Neural cell (in vitro differentiated cells): ENCODE results near the gene TNS3. TPM values are rescaled to one million over a fixed set of nuclear protein-coding genes. Genes with fewer than 3 reads are reported as not detected.

Source experiments
- H2AFZ ChIP-seq: fragments of 200-600, 300-800 bp; sonication (generic), shearing (Covaris generic); 2 replicates; pipeline ENCODE4 v1.6.0; 2014; ENCODE audit warnings: low read depth, mild to moderate bottlenecking, antibody characterized with exemption, low read length, moderate library complexity
- H3F3A ChIP-seq: fragments of 200-600 bp; shearing (Covaris generic); 2 replicates; pipeline ENCODE4 v1.6.1; 2016; ENCODE audit warnings: mild to moderate bottlenecking, moderate library complexity, mixed read lengths, antibody characterized with exemption, low read length; ENCODE audit not compliant: insufficient read depth, poor library complexity, severe bottlenecking
- H3K27ac ChIP-seq: fragments of 200-600, 300-800 bp; sonication (generic), shearing (Covaris generic); 2 replicates; pipeline ENCODE4 v1.5.1; 2014; ENCODE audit warnings: mild to moderate bottlenecking, low read length, moderate library complexity
- H3K27me3 ChIP-seq: fragments of 300-800, 200-600 bp; sonication (generic), shearing (Covaris generic); 2 replicates; pipeline ENCODE4 v1.6.0; 2014; ENCODE audit warnings: mild to moderate bottlenecking, low read depth, low read length, moderate library complexity; ENCODE audit not compliant: insufficient read depth
- H3K36me3 ChIP-seq: fragments of 300-800, 200-600 bp; sonication (generic), shearing (Covaris generic); 2 replicates; pipeline ENCODE4 v1.5.1; 2014; ENCODE audit warnings: mild to moderate bottlenecking, antibody characterized with exemption, low read length, moderate library complexity; ENCODE audit not compliant: insufficient read depth
- H3K4me2 ChIP-seq: fragments of 300-800, 200-600 bp; sonication (generic), shearing (Covaris generic); 2 replicates; pipeline ENCODE4 v1.6.0; 2014; ENCODE audit warnings: mild to moderate bottlenecking, low read length
- H3K4me3 ChIP-seq: fragments of 300-800, 200-600 bp; sonication (generic), shearing (Covaris generic); 2 replicates; pipeline ENCODE4 v1.5.1; 2014; ENCODE audit warnings: mild to moderate bottlenecking, low read length, moderate library complexity
- H3K79me2 ChIP-seq: fragments of 200-600 bp; shearing (Covaris generic); replicated peaks from 2 replicates; pipeline ENCODE4 v1.6.0; 2014; ENCODE audit warnings: mild to moderate bottlenecking, low read length, moderate library complexity; ENCODE audit not compliant: insufficient read depth
- H3K9ac ChIP-seq: fragments of 300-800, 200-600 bp; sonication (generic), shearing (Covaris generic); 2 replicates; pipeline ENCODE4 v1.6.1; 2016; ENCODE audit warnings: mild to moderate bottlenecking, low read length, mixed read lengths
- H3K9me2 ChIP-seq: fragments of 200-600 bp; shearing (Covaris generic); 2 replicates; pipeline ENCODE4 v1.6.1; 2016; ENCODE audit warnings: mild to moderate bottlenecking, low read length, mixed read lengths; ENCODE audit not compliant: insufficient read depth
- H3K9me3 ChIP-seq: fragments of 200-600, 300-800 bp; sonication (generic), shearing (Covaris generic); 2 replicates; pipeline ENCODE4 v1.6.1; 2016; ENCODE audit warnings: mild to moderate bottlenecking, mixed run types, low read length, moderate library complexity, mixed read lengths
- H4K20me1 ChIP-seq: fragments of 200-600 bp; shearing (Covaris generic); 2 replicates; pipeline ENCODE4 v1.6.1; 2016; ENCODE audit warnings: mild to moderate bottlenecking, mixed run types; ENCODE audit not compliant: insufficient read depth
- EP300 ChIP-seq: fragments of 450-650 bp; conservative IDR thresholded peaks from 2 replicates; pipeline ENCODE4 v1.6.1; 2014; ENCODE audit warnings: antibody characterized with exemption, mild to moderate bottlenecking, moderate library complexity; ENCODE audit not compliant: poor library complexity, severe bottlenecking
- EZH2 ChIP-seq: fragments of 200-600, 300-800 bp; shearing (Covaris generic), sonication (generic); IDR thresholded peaks from 2 replicates; pipeline ENCODE4 v1.6.1; 2014; ENCODE audit warnings: antibody characterized with exemption, low read length, borderline replicate concordance, mild to moderate bottlenecking; ENCODE audit not compliant: insufficient read depth, poor library complexity, severe bottlenecking
- MXI1 ChIP-seq: fragments of 450-650 bp; conservative IDR thresholded peaks from 2 replicates; pipeline ENCODE4 v1.6.1; 2014; ENCODE audit warnings: antibody characterized with exemption, mild to moderate bottlenecking; ENCODE audit not compliant: poor library complexity, severe bottlenecking
- POLR2AphosphoS5 ChIP-seq: IDR thresholded peaks from 2 replicates; pipeline ENCODE4 v1.6.1; 2012
- RAD21 ChIP-seq: fragments of 450-650 bp; conservative IDR thresholded peaks from 2 replicates; pipeline ENCODE4 v1.6.1; 2014; ENCODE audit warnings: antibody characterized with exemption, mild to moderate bottlenecking, moderate library complexity
- SMC3 ChIP-seq: fragments of 450-650 bp; conservative IDR thresholded peaks from 2 replicates; pipeline ENCODE4 v1.6.1; 2014; ENCODE audit warnings: antibody characterized with exemption, mild to moderate bottlenecking, moderate library complexity; ENCODE audit not compliant: poor library complexity
- TAF1 ChIP-seq: IDR thresholded peaks from 2 replicates; pipeline ENCODE4 v1.6.1; 2012; ENCODE audit warnings: low read depth
- polyA plus RNA-seq: library from polyadenylated mRNA; depleted of rRNA; stranded (reverse); fragments of >200 nt; gene quantifications from 2 replicates; pipeline ENCODE4 v1.2.3, GENCODE V29; 2014
- TF ChIP-seq, protein P1 (sequence below): fragments of 450-650 bp; IDR thresholded peaks from 2 replicates; pipeline ENCODE4 v1.5.1; 2014; ENCODE audit warnings: antibody characterized with exemption, mild to moderate bottlenecking, moderate library complexity; ENCODE audit not compliant: poor library complexity, severe bottlenecking
- TF ChIP-seq, protein P2 (sequence below): IDR thresholded peaks from 2 replicates; pipeline ENCODE4 v1.6.1; 2012; ENCODE audit warnings: borderline replicate concordance

Gene TNS3
- polyA plus RNA-seq, 1 donor from 2014 or later = 0.58 TPM

DNA sequence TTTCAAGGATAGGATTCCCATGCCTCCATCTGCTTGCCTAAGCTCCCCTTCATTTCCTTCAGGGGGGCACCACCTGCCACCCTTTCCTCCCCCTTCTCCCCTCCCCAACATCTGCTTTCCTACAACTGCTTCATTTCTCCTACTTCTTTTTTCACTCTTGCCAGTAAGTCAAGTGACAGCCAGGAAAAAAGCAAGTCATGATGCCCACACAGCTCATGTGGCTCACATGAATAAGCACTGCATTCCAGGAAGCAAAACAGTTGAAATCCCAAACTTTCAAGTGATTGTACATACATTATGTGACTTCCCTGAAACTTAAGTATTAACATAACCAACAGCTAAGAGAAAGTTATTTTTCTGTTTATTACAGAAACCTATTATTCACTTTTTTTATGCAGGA lies 78.6 kb downstream of the TNS3 start:
- H3F3A ChIP-seq = no peaks in the 10 kb centered on the region
- no peaks in the 10 kb centered on the region for H3K9me3 ChIP-seq
- no peak overlapping the region for H3K27ac ChIP-seq
- TF ChIP-seq TAF1 = no peak
- H3K9me2 ChIP-seq = no peaks in the 10 kb centered on the region
- no peaks in the 10 kb centered on the region for H3K36me3 ChIP-seq
- no peaks in the 10 kb centered on the region for H3K27me3 ChIP-seq
- H3K9ac ChIP-seq = no peak overlapping the region
- no peaks in the 10 kb centered on the region for H3K79me2 ChIP-seq
- H4K20me1 ChIP-seq = no peaks in the 10 kb centered on the region
- H2AFZ ChIP-seq = no peak overlapping the region
- no peak overlapping the region for H3K4me2 ChIP-seq
- no peak overlapping the region for H3K4me3 ChIP-seq

DNA sequence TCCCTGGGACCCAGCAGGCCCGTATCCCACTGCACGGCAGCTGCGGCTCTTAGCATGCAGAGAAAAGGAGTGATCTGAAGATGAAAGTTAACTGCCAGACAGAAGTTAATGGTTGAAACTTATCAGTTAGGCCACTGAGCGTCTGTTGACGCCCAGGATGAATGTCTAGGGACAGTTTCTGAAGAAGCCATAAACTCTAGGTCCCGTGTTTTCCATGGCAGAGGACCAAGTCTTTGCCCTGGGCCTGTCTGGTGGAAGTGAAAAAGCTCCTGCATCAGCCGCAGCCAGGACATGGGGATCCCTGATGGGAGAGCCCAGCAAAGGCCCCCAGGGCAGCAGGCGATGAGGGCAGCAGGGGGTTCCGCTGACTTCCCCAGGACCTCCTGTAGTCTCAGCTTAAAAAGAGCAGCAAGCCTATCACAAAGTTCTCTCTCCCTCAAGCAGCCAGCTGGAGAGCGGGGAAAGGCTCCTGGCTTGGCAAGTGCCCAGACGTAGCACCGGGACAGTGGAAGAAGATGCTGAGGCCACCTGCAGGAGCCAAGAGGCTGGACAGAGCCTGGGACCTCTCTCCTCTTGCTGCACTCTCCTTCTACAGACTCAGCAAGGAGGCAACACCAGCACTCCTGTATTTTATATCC lies 79.6 kb downstream of the TNS3 start:
- Histone ChIP-seq H2AFZ (no peak overlapping the region), H4K20me1 (no peaks in the 10 kb centered on the region), H3K27ac (no peak overlapping the region), H3F3A (no peaks in the 10 kb centered on the region), H3K27me3 (no peaks in the 10 kb centered on the region), H3K9ac (no peak overlapping the region), H3K4me2 (no peak overlapping the region), H3K9me3 (no peaks in the 10 kb centered on the region), H3K79me2 (no peaks in the 10 kb centered on the region), H3K9me2 (no peaks in the 10 kb centered on the region), H3K36me3 (no peaks in the 10 kb centered on the region), H3K4me3 (no peak overlapping the region)
- TF ChIP-seq RAD21 (no peak), MXI1 (no peak), EZH2 (no peak), EP300 (no peak), TAF1 (no peak), SMC3 (no peak), POLR2AphosphoS5 (no peak)
- TF ChIP-seq, protein P1, sequence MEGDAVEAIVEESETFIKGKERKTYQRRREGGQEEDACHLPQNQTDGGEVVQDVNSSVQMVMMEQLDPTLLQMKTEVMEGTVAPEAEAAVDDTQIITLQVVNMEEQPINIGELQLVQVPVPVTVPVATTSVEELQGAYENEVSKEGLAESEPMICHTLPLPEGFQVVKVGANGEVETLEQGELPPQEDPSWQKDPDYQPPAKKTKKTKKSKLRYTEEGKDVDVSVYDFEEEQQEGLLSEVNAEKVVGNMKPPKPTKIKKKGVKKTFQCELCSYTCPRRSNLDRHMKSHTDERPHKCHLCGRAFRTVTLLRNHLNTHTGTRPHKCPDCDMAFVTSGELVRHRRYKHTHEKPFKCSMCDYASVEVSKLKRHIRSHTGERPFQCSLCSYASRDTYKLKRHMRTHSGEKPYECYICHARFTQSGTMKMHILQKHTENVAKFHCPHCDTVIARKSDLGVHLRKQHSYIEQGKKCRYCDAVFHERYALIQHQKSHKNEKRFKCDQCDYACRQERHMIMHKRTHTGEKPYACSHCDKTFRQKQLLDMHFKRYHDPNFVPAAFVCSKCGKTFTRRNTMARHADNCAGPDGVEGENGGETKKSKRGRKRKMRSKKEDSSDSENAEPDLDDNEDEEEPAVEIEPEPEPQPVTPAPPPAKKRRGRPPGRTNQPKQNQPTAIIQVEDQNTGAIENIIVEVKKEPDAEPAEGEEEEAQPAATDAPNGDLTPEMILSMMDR = no peak
- TF ChIP-seq, protein P2, sequence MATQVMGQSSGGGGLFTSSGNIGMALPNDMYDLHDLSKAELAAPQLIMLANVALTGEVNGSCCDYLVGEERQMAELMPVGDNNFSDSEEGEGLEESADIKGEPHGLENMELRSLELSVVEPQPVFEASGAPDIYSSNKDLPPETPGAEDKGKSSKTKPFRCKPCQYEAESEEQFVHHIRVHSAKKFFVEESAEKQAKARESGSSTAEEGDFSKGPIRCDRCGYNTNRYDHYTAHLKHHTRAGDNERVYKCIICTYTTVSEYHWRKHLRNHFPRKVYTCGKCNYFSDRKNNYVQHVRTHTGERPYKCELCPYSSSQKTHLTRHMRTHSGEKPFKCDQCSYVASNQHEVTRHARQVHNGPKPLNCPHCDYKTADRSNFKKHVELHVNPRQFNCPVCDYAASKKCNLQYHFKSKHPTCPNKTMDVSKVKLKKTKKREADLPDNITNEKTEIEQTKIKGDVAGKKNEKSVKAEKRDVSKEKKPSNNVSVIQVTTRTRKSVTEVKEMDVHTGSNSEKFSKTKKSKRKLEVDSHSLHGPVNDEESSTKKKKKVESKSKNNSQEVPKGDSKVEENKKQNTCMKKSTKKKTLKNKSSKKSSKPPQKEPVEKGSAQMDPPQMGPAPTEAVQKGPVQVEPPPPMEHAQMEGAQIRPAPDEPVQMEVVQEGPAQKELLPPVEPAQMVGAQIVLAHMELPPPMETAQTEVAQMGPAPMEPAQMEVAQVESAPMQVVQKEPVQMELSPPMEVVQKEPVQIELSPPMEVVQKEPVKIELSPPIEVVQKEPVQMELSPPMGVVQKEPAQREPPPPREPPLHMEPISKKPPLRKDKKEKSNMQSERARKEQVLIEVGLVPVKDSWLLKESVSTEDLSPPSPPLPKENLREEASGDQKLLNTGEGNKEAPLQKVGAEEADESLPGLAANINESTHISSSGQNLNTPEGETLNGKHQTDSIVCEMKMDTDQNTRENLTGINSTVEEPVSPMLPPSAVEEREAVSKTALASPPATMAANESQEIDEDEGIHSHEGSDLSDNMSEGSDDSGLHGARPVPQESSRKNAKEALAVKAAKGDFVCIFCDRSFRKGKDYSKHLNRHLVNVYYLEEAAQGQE = no peak

DNA sequence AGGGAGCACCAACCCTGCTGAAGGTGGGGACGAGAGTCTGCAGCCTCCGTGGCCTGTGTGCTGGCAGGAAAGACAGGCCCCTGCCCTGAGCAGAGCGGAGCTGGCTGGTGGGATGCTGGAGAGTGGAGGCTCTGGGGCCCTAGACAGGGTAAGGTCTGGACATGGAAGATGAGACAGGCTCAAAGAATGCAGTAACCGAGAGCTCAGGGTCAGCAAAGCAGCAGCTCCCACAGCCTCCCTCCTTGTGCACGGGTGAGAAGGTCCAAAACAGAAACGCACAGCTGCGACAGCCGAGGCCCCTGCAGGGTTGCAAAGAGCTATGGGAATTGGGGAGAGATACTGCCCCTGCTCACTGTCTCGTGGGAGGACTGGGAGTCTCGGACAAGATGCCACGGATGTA lies 80.5 kb downstream of the TNS3 start:
- no peaks in the 10 kb centered on the region for H4K20me1 ChIP-seq
- no peaks in the 10 kb centered on the region for H3K27me3 ChIP-seq
- H3K4me2 ChIP-seq = no peak overlapping the region
- H3F3A ChIP-seq = no peaks in the 10 kb centered on the region
- no peaks in the 10 kb centered on the region for H3K79me2 ChIP-seq
- H3K9ac ChIP-seq = no peak overlapping the region
- no peak overlapping the region for H2AFZ ChIP-seq
- no peaks in the 10 kb centered on the region for H3K9me2 ChIP-seq
- no peak overlapping the region for H3K4me3 ChIP-seq
- no peak overlapping the region for H3K27ac ChIP-seq
- H3K36me3 ChIP-seq = no peaks in the 10 kb centered on the region
- TF ChIP-seq SMC3 (no peak), POLR2AphosphoS5 (no peak), EP300 (no peak), RAD21 (no peak), EZH2 (no peak), MXI1 (no peak), TAF1 (no peak)
- TF ChIP-seq, protein P2 = no peak
- TF ChIP-seq, protein P1 = no peak
- H3K9me3 ChIP-seq = no peaks in the 10 kb centered on the region
